Measurements from ENCODE around the gene HS6ST1. TPM values are rescaled to one million over a fixed set of nuclear protein-coding genes. Genes with fewer than 3 reads are reported as not detected.

Gene HS6ST1
- polyA plus RNA-seq, 3 donors: 18.9 to 20.6 (median 20.0) TPM

DNA sequence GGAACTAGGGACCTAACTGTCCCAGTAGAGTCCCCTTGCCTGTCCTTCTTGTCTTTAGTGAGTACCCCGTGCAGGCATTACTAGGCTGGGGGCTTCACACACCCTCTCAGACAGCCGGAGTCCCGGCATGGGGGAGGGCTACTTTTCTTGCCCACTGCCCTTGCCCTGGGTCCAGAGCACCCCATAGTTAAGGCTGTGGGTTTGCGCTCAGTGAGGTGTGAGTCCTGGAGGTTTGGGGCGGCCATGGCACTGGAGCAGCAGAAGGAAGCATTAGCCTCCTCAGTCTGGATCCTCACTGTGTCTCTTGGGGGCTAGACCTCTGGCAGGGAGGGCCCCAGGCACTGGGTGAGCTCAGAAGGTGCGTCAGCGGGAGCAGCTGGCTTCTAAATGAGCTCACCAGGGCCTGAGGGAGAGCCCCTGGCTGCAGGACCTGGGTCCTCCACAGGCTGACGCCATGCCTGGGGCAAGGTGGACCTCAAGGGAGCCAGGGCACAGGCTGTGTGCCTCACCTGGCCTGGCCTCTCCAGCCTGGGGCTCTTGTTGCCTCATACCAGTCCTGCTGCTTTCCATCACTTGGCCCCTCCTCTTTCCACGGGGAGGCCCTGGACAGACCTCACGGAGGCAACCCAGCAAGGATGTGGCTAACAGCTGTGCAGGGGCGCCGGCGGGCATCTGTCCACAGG is 27.4 kb downstream of the HS6ST1 start:
- WGBS, 3 donors: 85 to 93% (median 88%) methylated on average over 13 of the region's 13 CpGs
- H3K27ac ChIP-seq (ENCODE audit: low read depth, low read length): no peak overlapping the region

DNA sequence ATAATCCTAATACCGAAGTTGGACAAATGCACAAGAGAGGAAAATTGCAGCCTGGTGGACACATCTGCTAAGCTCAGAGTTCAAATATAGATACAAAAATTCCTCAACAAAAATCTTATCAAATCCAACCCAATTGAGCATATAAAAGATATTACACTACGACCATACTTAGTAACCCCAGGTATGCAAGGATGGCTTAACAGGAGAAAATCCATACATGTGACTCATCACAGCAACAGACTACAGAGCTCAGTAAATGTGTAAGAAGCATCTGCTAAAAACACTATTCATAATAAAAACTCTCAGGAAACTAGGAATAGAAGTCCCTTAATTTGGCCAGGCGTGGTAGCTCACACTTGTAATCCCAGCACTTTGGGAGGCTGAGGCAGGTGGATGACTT is 28.3 kb downstream of the HS6ST1 start:
- 95 to 98% (median 96%) methylated on average over 3 of the region's 3 CpGs for WGBS, 3 donors
- H3K27ac ChIP-seq (ENCODE audit: low read depth, low read length): no peak overlapping the region

DNA sequence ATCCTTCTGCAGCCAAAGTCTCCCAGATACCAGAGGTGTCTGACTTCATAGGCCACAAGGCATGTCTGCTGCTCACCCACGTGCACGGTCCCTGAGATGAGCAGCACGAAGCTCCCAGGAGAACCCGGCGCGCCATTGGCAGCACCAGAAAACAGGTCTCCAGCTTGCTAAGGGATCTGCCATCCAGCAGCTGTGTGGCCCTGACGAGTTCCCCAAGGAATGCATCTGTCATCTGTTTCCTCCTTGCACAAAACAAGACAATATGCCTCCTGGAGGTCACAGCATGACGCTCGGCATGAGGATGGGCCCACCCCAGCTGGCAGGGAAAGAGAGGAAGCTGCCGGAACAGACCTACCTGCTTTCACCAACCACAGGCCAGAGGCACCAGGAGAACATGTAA is 29.2 kb downstream of the HS6ST1 start:
- 62 to 86% (median 73%) methylated on average over 10 of the region's 10 CpGs for WGBS, 3 donors

DNA sequence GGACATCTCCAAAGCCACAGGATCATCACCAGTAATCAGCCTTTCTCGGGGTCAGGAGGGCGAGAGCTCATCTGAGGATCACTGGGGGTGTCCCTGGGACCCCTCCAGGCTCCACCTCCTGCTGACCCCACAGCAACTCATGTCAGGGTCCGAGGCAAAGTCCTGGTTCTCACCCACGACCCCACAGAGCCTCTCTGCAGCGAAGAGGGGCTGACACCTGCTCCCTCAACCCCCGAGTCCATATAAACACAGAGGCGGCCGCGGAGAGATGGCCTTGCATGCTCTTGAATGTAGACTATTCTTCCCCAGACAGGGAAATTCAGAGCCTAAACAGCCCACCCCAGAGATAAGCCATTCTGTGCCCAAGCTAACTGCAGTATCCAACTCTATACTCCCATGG is 29.9 kb downstream of the HS6ST1 start:
- no peak overlapping the region for H3K27ac ChIP-seq (ENCODE audit: low read depth, low read length)
- WGBS, 3 donors: 91 to 92% (median 92%) methylated on average over 9 of the region's 9 CpGs

More for the DNA sequence above, 29.2 kb downstream of the HS6ST1 start:
- no peak overlapping the region for H3K27ac ChIP-seq (ENCODE audit: low read depth, low read length)

- no peak overlapping the region for H3K27ac ChIP-seq (ENCODE audit: low read depth, low read length)
- WGBS, 3 donors: 90 to 94% (median 91%) methylated on average over 23 of the region's 23 CpGs
Measured at GRCh38 chr2:128287780-128288735, 30.6 kb downstream of the HS6ST1 start.

DNA sequence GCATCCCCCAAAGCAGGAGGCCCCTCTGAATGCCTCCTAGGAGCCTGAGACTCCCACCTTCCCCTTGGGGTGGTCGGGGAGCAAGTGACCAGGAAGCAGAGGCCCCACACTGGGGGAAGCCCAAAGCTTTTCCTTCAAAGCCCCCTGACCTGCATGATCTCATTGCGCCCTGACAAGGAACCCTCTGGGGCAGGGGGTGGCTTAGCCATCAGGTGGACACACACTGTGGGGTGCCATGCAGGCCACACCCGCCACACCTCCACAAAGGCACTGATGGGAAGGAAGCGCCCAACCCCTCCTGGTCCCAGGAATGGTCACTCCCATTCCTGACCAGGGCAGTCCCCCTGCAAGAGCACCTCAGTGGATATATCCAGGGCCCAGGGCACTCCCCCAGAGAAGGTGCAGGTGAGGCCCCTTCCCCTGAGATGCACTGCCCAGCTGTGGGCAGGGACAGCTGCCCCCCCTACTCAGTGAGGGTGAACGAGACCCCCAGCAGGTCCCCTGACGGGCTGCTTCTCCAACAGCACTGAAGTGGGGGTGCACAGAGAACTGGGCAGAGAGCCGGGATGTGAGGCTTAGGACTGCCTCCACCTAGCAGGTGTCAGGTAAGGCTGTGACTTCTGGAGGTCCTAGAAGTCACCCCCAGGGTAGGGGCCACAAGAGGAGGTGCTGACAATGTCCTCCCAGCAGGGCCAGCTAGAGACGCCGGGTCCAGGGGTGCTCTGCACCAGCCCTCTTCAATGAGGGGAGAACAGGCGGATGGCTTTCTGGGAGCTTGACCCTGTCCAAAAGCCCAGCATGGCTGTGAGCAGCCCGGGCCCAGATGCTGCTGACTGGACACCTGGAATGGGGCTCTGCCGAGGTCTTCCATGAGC is 31.5 kb downstream of the HS6ST1 start:
- no peak overlapping the region for H3K27ac ChIP-seq (ENCODE audit: low read depth, low read length)
- WGBS, 3 donors: 89 to 92% (median 91%) methylated on average over 11 to 12 of the region's 12 CpGs

DNA sequence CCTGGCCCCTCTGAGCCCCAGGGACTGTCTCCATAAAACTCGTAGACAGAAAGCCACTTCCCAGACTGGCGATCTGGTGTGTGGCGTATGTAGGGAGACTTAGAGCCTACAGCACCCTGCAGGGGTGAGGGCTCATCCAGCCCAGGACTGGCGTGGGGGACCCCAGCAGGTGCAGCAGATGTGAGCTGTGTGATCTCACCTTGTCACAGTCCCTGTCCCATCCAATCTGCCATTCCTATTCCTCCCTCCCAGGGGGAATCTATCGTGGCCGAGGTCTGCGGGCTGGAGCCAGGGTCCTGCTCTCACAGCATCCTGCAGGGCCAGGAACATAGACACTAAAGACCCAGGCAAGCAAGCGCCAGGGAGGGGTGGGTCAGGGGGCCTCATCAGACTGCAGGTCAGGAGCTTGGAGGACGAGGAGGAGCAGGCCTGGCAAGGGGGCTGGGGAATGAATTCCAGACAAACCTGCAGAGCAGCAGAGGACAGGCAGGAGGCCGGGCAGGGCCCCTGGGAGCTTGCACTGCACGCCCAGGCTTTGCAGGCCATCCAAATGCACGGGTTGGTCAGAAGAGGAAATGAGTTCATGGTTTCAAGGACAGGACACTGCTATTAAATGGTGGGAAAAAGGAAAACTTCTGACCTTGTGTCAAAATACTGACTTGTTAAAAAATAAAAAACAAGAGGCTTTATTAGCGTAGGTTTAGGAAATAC is 32.5 kb downstream of the HS6ST1 start:
- H3K27ac ChIP-seq (ENCODE audit: low read depth, low read length): no peak overlapping the region
- WGBS, 3 donors: 66 to 71% (median 69%) methylated on average over 13 of the region's 13 CpGs

DNA sequence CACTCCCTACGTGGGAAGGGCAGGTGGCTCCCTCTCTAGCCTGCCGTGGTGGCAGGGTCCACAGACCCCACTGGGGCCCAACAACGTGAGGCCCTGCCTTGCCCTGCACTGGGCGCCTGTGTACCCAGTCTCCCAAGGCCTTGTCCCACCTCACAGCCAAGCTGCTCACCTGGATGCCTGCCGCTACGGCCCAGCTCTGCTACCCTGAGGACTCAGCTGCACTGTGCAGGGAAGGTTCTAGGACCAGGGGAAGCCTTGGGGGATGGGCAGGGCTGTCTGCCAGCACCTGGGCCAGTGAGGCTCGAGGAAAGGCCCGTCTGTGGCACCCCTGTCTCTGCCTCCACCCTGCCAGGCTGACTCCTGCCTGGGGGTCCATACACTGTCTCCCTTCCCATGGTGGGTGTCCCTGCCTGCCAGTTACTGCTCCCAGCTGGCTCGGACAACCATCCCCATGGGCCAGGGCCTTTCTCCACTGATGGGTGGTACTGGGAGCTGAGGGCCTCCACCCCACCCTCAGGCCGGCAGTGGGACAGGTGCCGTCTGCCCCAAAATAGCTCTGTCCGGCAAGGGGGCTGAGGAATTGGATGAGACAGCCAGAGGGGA is 33.2 kb downstream of the HS6ST1 start:
- H3K27ac ChIP-seq (ENCODE audit: low read depth, low read length): no peak overlapping the region
- 88 to 94% (median 93%) methylated on average over 11 to 12 of the region's 12 CpGs for WGBS, 3 donors

DNA sequence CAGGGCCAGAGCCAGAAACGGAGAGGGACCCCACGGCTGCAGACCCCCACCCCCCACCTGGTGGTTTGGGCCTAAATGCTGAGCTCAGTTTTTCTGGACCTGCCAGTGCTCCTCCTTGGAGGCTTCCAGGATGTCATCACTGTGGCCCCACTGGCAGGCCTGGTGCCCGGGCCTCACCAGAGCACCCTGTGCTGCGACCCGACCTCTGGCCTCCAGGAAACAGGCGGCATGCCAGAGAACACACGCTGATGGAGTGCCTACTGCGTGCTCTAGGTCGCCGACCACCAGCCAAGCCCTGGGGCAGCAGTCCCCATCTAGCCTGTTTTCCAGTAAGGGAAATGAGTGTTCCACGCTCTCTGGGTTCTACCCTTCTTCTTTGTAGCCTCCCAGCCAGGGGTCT is 33.8 kb downstream of the HS6ST1 start:
- H3K27ac ChIP-seq (ENCODE audit: low read depth, low read length): no peak overlapping the region
- 88 to 89% (median 88%) methylated on average over 11 of the region's 11 CpGs for WGBS, 3 donors

GRCh38 chr2:128284037-128284441 is 34.6 kb downstream of the HS6ST1 start:
- no peak overlapping the region for H3K27ac ChIP-seq (ENCODE audit: low read depth, low read length)
- WGBS, 3 donors: 76 to 92% (median 87%) methylated on average over 7 of the region's 7 CpGs

DNA sequence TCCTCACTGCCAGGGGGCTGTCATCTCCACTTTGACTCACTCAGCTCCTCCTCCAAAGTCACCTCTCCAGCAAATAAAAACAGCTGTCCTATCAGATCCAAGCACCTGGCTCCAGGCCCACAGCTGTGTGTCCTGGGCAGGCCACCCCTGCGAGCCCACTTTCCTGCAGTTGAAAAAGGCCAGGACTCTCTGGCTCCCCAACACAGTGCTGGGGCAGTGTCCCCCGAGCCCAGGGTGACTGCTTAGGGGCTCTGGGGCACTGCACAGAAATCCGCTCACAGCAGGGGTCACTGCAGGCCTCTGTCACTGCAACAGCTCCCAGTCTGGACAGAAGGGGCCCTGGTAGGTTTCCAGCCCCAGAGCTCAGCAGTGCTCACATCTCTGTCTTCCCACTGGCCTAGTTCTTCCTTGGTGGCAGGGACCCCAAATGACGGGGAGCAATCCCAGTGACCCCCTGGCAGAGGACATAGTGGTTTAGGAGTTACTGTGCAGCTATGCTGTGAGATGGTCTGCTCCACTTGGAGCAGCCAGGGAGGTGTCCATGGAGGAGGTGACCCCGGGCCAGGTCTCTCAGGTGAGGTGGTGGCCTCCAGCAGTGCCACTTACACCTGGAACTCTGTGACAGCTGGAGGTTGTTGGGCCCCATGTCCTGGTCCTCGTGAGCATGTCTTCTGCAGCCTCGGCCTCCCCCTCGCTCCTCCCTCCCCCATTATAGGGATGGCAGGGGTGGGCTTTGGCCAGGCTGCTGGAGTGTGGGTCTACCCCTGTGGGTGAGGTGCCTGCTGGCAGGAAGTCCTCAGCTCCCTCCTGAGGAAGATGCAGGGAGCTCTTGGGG is 35.5 kb downstream of the HS6ST1 start:
- WGBS, 3 donors: 82 to 88% (median 86%) methylated on average over 8 of the region's 8 CpGs
- H3K27ac ChIP-seq (ENCODE audit: low read depth, low read length): no peak overlapping the region

DNA sequence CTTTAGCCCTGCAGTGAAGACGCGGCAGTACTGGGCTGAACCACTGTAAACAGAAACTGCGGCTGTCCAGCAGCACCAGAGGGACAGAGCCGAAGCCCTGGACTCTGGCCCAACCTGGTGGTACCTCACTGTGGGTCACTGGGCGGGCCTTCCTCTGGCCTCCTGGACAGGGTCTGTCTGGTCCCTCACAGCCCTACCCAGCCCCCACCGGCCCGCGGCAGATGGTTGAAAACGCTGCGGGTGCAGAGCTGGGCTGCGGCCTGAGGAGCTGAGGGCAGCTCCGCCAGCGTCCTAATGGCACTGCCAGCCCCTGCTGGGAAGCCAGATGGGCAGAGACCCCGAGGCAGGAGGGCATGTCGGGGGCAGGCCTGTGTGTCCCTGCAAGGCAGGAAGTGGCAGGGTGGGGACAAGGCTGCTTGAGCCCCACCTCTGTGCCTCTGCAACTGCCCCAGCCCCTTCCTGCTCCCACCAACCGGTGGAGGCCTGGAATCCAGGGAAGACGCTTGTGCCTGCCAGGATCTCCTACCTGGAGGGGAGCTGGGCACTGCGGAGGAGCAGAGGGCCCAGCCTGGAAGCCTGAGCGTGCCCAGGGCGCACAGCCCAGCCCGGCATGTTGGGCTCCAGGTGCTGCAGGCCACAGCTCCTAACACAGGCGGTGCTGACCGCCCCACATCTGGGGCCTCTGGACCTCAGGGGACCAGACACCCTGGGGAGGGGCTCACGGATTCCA is 36.3 kb downstream of the HS6ST1 start:
- 69 to 79% (median 77%) methylated on average over 23 to 24 of the region's 24 CpGs for WGBS, 3 donors
- H3K27ac ChIP-seq (ENCODE audit: low read depth, low read length): no peak overlapping the region

- no peak overlapping the region for H3K27ac ChIP-seq (ENCODE audit: low read depth, low read length)
- 60 to 85% (median 66%) methylated on average over 2 of the region's 2 CpGs for WGBS, 3 donors
Measured at GRCh38 chr2:128281852-128282245, 36.8 kb downstream of the HS6ST1 start.

DNA sequence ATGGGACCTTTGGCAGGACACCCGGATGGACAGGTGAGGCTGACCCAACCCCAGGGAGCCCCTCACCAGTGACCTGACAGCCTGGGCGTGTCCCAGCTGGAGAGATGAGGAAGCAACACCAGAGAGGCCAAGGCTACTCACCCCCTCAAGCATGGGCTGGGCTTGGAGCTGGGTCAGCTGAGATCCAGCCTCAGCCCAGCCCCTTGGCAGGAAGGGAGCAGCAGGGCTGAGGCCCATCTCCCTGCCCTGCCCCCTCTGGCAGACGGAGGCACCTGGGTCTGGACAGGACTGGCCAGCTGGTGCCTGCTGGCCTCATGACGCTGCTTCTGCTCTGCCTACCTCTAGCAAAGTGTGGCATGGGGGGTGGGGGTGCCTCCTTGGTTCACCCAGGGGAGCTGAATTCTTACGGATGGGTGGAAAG is 37.8 kb downstream of the HS6ST1 start:
- no peak overlapping the region for H3K27ac ChIP-seq (ENCODE audit: low read depth, low read length)
- WGBS, 3 donors: 48 to 62% (median 58%) methylated on average over 5 of the region's 5 CpGs

GRCh38 chr2:128280158-128280871 is 38.4 kb downstream of the HS6ST1 start:
- 42 to 81% (median 44%) methylated on average over 12 of the region's 12 CpGs for WGBS, 3 donors
- no peak overlapping the region for H3K27ac ChIP-seq (ENCODE audit: low read depth, low read length)

DNA sequence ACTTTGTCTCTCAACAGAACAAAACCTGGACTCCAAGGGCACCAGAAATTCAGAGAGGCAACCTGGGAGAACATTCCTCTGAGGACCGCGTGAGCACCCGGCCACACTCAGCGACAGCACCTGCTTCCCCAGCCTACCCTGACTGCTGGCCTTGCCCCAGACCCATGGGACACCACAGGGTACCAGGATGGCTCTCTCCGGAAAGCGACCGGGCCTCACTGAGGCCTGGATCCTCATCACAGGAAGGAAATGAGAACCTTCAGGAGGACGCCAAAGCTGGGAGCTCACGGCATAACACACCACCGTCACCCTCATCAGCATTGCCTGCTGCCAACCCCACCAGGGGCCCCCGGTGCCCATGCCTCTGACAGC is 38.9 kb downstream of the HS6ST1 start:
- no peak overlapping the region for H3K27ac ChIP-seq (ENCODE audit: low read depth, low read length)
- 48 to 87% (median 48%) methylated on average over 10 to 11 of the region's 11 CpGs for WGBS, 3 donors
